SK-N-MC (cell line): ENCODE measurements around the gene ZNF346.

ENCODE experiments used
- EZH2 ChIP-seq: fragments of 200-600 bp; sonication (generic); IDR thresholded peaks from one replicate; pipeline ENCODE4 v1.6.1; 2017; ENCODE audit warnings: antibody characterized with exemption
- POLR2AphosphoS5 ChIP-seq: IDR thresholded peaks from 2 replicates; pipeline ENCODE4 v1.6.1; 2012; ENCODE audit warnings: mild to moderate bottlenecking, low read depth, low read length, borderline replicate concordance

DNA sequence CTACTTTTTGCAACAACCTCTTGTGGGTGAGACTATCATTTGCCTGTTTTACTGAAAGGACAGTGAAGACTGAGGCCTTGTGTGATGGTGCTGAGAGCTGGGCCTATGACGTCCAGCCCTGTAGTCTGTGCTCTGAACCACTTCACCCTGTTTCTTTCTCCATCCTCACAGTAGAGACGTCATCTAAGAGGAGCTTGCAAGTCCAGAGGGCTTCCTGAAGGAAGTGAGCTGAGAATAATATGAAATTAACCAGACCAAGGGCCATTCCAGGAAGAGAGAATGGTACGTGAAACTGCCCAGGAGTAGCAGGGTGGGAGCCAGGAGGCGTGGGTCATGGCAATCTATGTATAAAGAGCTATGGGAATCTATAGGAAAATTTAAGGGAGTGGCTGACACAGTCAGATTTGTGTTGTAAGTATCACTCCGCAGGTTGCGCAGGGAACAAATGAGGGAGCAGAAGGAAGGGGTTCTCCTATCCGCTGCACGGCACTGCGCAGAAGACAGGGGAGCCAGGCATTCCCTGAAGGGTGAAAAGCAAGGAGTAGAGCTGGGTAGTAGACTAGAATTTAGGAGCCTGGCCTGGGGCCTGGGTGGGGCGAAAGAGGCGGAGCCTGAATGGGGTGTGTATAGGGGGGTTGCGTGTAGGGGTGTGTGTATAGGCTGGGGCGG, 63.6 kb downstream of the ZNF346 start:
- TF ChIP-seq POLR2AphosphoS5 (no peak), EZH2 (no peak)
